A549 (cell line): ENCODE data around the gene UBAC2. TPM values are rescaled to one million over a fixed set of nuclear protein-coding genes. Genes with fewer than 3 reads are reported as not detected.

Experiments used
- ATAC-seq, 2 experiments: fragments of 200-7000 bp in 1 of 2; fragments of >200 bp in 1 of 2; cut with Nextera tagmentation in 1 of 2; cut with Tn5 transposase in 1 of 2; 3 replicates each; pipeline versions ENCODE4 v1.8.0 to v1.9.1; 2018 to 2020; ENCODE audit warnings: mild to moderate bottlenecking in 1 of 2, moderate library complexity in 1 of 2
- CTCF ChIA-PET: fragments of 300-600 bp; sonication (Branson Sonifier 250); formaldehyde crosslinking; extraction: SDS; loops from one replicate; lab custom pipeline; 2021; ENCODE audit warnings: antibody characterized with exemption, inconsistent platforms; lab: Yijun Ruan, JAX
- POLR2A ChIA-PET: fragments of 350-600 bp; formaldehyde crosslinking; extraction: SDS; loops from one replicate; lab custom pipeline; 2021; ENCODE audit warnings: antibody characterized with exemption, inconsistent platforms; lab: Yijun Ruan, JAX
- DNase-seq, 2 experiments: peaks; one replicate each; pipeline versions ENCODE4 v3.0.0 to v3.0.0-alpha.2; 2011 to 2016; ENCODE audit warnings: low read depth in 1 of 2, low spot score in 1 of 2
- FAIRE-seq: peaks from 2 replicates; lab custom pipeline; 2011; peaks lifted over from hg19 to GRCh38; lab: Jason Lieb, UNC
- H3K27ac ChIP-seq, 2 experiments: fragments of >200 bp; sonication (Bioruptor Twin); formaldehyde crosslinking; 3 replicates each; pipeline ENCODE4 v1.5.1; 2016 to 2017
- H3K4me1 ChIP-seq: fragments of >200 bp; sonication (Bioruptor Twin); formaldehyde crosslinking; 3 replicates; pipeline ENCODE4 v1.6.1; 2016
- H3K4me2 ChIP-seq: fragments of >200 bp; sonication (Bioruptor Twin); formaldehyde crosslinking; 3 replicates; pipeline ENCODE4 v1.6.1; 2016
- H3K4me3 ChIP-seq: fragments of >200 bp; sonication (Bioruptor Twin); formaldehyde crosslinking; 3 replicates; pipeline ENCODE4 v1.5.1; 2016
- H3K9me3 ChIP-seq: fragments of >200 bp; sonication (Bioruptor Twin); formaldehyde crosslinking; 3 replicates; pipeline ENCODE4 v1.6.1; 2016
- CEBPB ChIP-seq, 2 experiments: fragments of >200 bp in 1 of 2; sonication (Bioruptor Twin) in 1 of 2; formaldehyde crosslinking in 1 of 2; IDR thresholded peaks; 2 replicates each; pipeline ENCODE4 v1.6.1; 2012 to 2016
- CHD4 ChIP-seq: fragments of 200-600 bp; sonication (generic); IDR thresholded peaks from 2 replicates; pipeline ENCODE4 v1.6.1; 2016; ENCODE audit warnings: antibody characterized with exemption, mild to moderate bottlenecking, borderline replicate concordance
- EHF ChIP-seq: fragments of 250-450 bp; sonication (Bioruptor Pico); IDR thresholded peaks from 2 replicates; pipeline ENCODE4 v1.5.0; 2020; ENCODE audit warnings: mild to moderate bottlenecking
- EHMT2 ChIP-seq: fragments of 200-600 bp; sonication (generic); IDR thresholded peaks from 2 replicates; pipeline ENCODE4 v1.6.1; 2016; ENCODE audit warnings: antibody characterized with exemption, low read depth, mild to moderate bottlenecking, moderate library complexity
- ELK1 ChIP-seq: fragments of 150-350 bp; IDR thresholded peaks from 2 replicates; pipeline ENCODE4 v1.6.1; 2014; ENCODE audit warnings: low read depth, mild to moderate bottlenecking, low read length
- ESRRA ChIP-seq: fragments of 150-350 bp; IDR thresholded peaks from 2 replicates; pipeline ENCODE4 v1.6.1; 2014; ENCODE audit warnings: mild to moderate bottlenecking, low read length, borderline replicate concordance
- GATA3 ChIP-seq: IDR thresholded peaks from 2 replicates; pipeline ENCODE4 v1.6.1; 2012; ENCODE audit warnings: borderline replicate concordance
- HDAC2 ChIP-seq: fragments of 200-600 bp; sonication (generic); IDR thresholded peaks from 2 replicates; pipeline ENCODE4 v1.6.1; 2016
- HEYL ChIP-seq: fragments of 250-450 bp; sonication (Bioruptor Pico); IDR thresholded peaks from 2 replicates; pipeline ENCODE4 v1.8.0; 2021; ENCODE audit warnings: mild to moderate bottlenecking, moderate library complexity
- HOXB5 ChIP-seq: fragments of 250-450 bp; sonication (Bioruptor Pico); IDR thresholded peaks from 2 replicates; pipeline ENCODE4 v1.5.0; 2020; ENCODE audit warnings: mild to moderate bottlenecking, moderate library complexity
- JUN ChIP-seq, 2 experiments: fragments of >200 bp; sonication (Bioruptor Twin); formaldehyde crosslinking; IDR thresholded peaks; 2 replicates in 1 of 2; 3 replicates in 1 of 2; pipeline ENCODE4 v1.6.1; 2016 to 2017
- JUNB ChIP-seq: fragments of >200 bp; sonication (Bioruptor Twin); formaldehyde crosslinking; IDR thresholded peaks from 2 replicates; pipeline ENCODE4 v1.6.1; 2016
- KDM1A ChIP-seq: fragments of 200-600 bp; sonication (generic); IDR thresholded peaks from 2 replicates; pipeline ENCODE4 v1.6.1; 2016; ENCODE audit warnings: low read depth, mild to moderate bottlenecking
- MAZ ChIP-seq: fragments of 150-350 bp; IDR thresholded peaks from 2 replicates; pipeline ENCODE4 v1.6.1; 2014; ENCODE audit warnings: antibody characterized with exemption, low read depth, low read length, borderline replicate concordance
- MYC ChIP-seq: IDR thresholded peaks from 2 replicates; pipeline ENCODE4 v1.6.1; 2012; ENCODE audit warnings: mild to moderate bottlenecking, inconsistent platforms, low read length, improper control_type of control experiment, borderline replicate concordance
- NFE2L2 ChIP-seq: fragments of 150-350 bp; conservative IDR thresholded peaks from 2 replicates; pipeline ENCODE4 v1.6.1; 2014; ENCODE audit warnings: low read length
- NR3C1 ChIP-seq: fragments of >200 bp; sonication (Bioruptor Twin); formaldehyde crosslinking; IDR thresholded peaks from 3 replicates; pipeline ENCODE4 v1.6.1; 2017
- PHF8 ChIP-seq: fragments of 200-600 bp; sonication (generic); IDR thresholded peaks from 2 replicates; pipeline ENCODE4 v1.6.1; 2016; ENCODE audit warnings: low read depth, mild to moderate bottlenecking, antibody characterized with exemption, moderate library complexity, borderline replicate concordance
- POLR2AphosphoS2 ChIP-seq: conservative IDR thresholded peaks from 2 replicates; pipeline ENCODE4 v1.6.1; 2012; ENCODE audit warnings: low read length, improper control_type of control experiment, inconsistent platforms
- RAD21 ChIP-seq, 2 experiments: fragments of >200 bp in 1 of 2; sonication (Bioruptor Twin) in 1 of 2; formaldehyde crosslinking in 1 of 2; IDR thresholded peaks in 1 of 2; conservative IDR thresholded peaks in 1 of 2; 2 replicates in 1 of 2; 3 replicates in 1 of 2; pipeline ENCODE4 v1.6.1; 2012 to 2018; ENCODE audit warnings: inconsistent platforms in 1 of 2
- RARB ChIP-seq: fragments of 250-450 bp; sonication (Bioruptor Pico); IDR thresholded peaks from 2 replicates; pipeline ENCODE4 v1.8.0; 2021; ENCODE audit warnings: mild to moderate bottlenecking, moderate library complexity
- REST ChIP-seq: fragments of 200-600 bp; sonication (generic); IDR thresholded peaks from 2 replicates; pipeline ENCODE4 v1.6.1; 2016; ENCODE audit warnings: antibody characterized with exemption, mild to moderate bottlenecking, moderate library complexity
- USF2 ChIP-seq: fragments of 450-650 bp; IDR thresholded peaks from 2 replicates; pipeline ENCODE4 v1.6.1; 2014; ENCODE audit warnings: antibody characterized with exemption
- ZFP36 ChIP-seq: fragments of 450-650 bp; IDR thresholded peaks from 2 replicates; pipeline ENCODE4 v1.6.1; 2014; ENCODE audit warnings: borderline replicate concordance; ENCODE audit not compliant: partially characterized antibody
- ZSCAN20 ChIP-seq: fragments of 250-450 bp; sonication (Bioruptor Pico); IDR thresholded peaks from 2 replicates; pipeline ENCODE4 v1.8.0; 2022; ENCODE audit warnings: mild to moderate bottlenecking, moderate library complexity
- WGBS: methylation state at CpG from one replicate; pipeline ENCODE4 v1.1.6; 2017; ENCODE audit errors: missing lambda C conversion rate; 5-methylcytosine and 5-hydroxymethylcytosine counted together
- polyA plus RNA-seq, 4 experiments: library from polyadenylated mRNA; depleted of rRNA in 3 of 4; stranded (reverse); fragments of >200 nt; fragmentation: RNase III in 1 of 4; extraction: RNeasy Plus Mini Kit Qiagen cat#74134 plus additional on column Dnase treatment in 1 of 4; gene quantifications; 2 replicates in 3 of 4; 3 replicates in 1 of 4; pipeline ENCODE4 v1.2.3, GENCODE V29; 2011 to 2017
- TF ChIP-seq, protein P1 (sequence below): fragments of 250-450 bp; sonication (Bioruptor Pico); IDR thresholded peaks from 2 replicates; pipeline ENCODE4 v1.5.0; 2020; ENCODE audit warnings: low read depth, mild to moderate bottlenecking, moderate library complexity

The UBAC2 gene
- polyA plus RNA-seq, 2 of the 4 experiments (the other 2 are of a cell fraction): 61.6 to 103 TPM

DNA sequence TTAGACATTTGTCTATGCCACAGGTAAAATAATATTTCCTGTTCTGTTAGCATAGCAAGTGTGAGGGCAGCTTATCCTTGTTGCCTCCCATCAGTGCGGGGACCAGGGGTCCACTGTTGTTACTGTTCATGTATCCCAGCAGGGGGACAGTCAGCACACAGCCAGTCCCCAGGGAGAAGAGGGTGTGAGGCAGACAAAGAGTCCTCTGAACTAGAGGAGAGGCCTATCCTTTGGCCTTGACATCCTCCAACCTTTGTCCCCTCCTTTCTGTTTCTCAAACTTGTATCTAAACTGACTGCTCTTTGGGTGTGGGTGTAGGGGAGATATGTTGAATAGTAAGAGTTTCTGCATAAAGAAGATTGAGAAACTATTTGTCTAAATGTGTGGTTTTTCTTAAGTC is 60.4 kb downstream of the UBAC2 start:
- FAIRE-seq (no peak), ATAC-seq (no peak)
- H3K4me3 ChIP-seq: no peak overlapping the region
- POLR2A ChIA-PET: no interaction called here
- no peaks in the 10 kb centered on the region for H3K9me3 ChIP-seq
- no peak for TF ChIP-seq RAD21 (conservative IDR thresholded peaks at IDR 0.05 in 1 of 2, IDR thresholded peaks at IDR 0.05 in 1 of 2)
- TF ChIP-seq JUN (IDR thresholded peaks at IDR 0.05): no peak
- TF ChIP-seq PHF8: no peak
- TF ChIP-seq REST: no peak
- TF ChIP-seq KDM1A: no peak
- TF ChIP-seq EHMT2: no peak
- TF ChIP-seq NFE2L2: no peak
- TF ChIP-seq, all 56 proteins: peak for 0
- H3K4me1 ChIP-seq: no peaks in the 10 kb centered on the region
- CTCF ChIA-PET: interaction anchor here (1.4 to 2.3 kb wide), 4 partner anchors 8 to 176 kb away, joined by 4 to 5 read pairs (median 4); no protein-coding TSS in a partner anchor
- H3K27ac ChIP-seq: no peak overlapping the region
- DNase-seq: no peak
- H3K4me2 ChIP-seq: no peak overlapping the region
- 86% methylated on average over 1 of the region's 1 CpG for WGBS

DNA sequence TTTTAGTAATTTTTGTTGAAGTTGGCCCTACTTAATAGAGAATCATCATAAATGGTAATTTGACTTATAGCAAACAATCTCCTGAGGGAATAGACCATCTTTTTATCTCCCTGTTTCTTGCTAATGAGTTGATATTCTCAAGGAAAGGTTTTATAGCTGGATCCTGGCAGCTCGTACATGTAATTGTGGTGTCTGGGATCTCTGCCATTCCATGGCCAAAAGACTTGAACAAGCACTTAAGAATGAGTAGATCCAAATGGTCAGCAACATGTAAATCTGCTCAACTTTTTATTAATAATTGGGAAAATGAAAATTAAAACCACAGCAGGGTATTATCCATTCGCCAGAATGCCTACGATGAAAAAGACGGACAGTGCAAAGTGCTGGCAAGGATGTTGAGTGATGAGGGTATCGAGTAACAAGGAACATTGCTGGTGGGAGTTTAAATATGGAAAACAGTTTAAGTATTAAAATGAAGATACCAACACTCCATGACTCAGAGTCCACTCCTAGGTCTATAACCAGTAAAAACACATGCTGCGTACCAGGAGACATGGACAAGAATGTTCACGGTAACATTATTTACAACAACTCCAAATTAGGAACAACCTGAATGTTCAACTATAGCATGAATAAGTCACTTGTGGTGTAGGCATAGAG is 62.6 kb downstream of the UBAC2 start:
- 94% methylated on average over 7 of the region's 7 CpGs for WGBS
- no peak overlapping the region for H3K4me3 ChIP-seq
- DNase-seq: no peak
- ATAC-seq: no peak
- TF ChIP-seq, protein P1, sequence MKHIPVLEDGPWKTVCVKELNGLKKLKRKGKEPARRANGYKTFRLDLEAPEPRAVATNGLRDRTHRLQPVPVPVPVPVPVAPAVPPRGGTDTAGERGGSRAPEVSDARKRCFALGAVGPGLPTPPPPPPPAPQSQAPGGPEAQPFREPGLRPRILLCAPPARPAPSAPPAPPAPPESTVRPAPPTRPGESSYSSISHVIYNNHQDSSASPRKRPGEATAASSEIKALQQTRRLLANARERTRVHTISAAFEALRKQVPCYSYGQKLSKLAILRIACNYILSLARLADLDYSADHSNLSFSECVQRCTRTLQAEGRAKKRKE (CRISPR knock-in tag): no peak
- TF ChIP-seq CEBPB (IDR thresholded peaks at IDR 0.05) (no peak), ZFP36 (no peak), CHD4 (no peak), JUNB (no peak), ELK1 (no peak), RARB (CRISPR knock-in tag) (no peak), ZSCAN20 (CRISPR knock-in tag) (no peak), GATA3 (no peak), POLR2AphosphoS2 (no peak), HDAC2 (no peak), ESRRA (no peak), MAZ (no peak), MYC (no peak), USF2 (no peak), JUN (IDR thresholded peaks at IDR 0.05) (no peak), HOXB5 (CRISPR knock-in tag) (no peak), EHF (no peak), NR3C1 (no peak), HEYL (CRISPR knock-in tag) (no peak)
- no peaks in the 10 kb centered on the region for H3K4me1 ChIP-seq
- no peaks in the 10 kb centered on the region for H3K9me3 ChIP-seq
- POLR2A ChIA-PET: no interaction called here
- CTCF ChIA-PET: interaction anchor here (0.9 to 2.2 kb wide), 4 partner anchors 8 to 174 kb away, joined by 3 to 12 read pairs (median 5); no protein-coding TSS in a partner anchor
- no peak overlapping the region for H3K4me2 ChIP-seq
- no peak for FAIRE-seq
- H3K27ac ChIP-seq: no peak overlapping the region
